Measurements from ENCODE around the gene TLN1. TPM values are rescaled to one million over a fixed set of nuclear protein-coding genes. Genes with fewer than 3 reads are reported as not detected.
A peak's percentile ranks its signal among the peaks of the same experiment; 100 is the strongest.

TLN1 gene
- total and polyA plus RNA-seq, 5 donors, result 171 to 375 (median 282) TPM

DNA sequence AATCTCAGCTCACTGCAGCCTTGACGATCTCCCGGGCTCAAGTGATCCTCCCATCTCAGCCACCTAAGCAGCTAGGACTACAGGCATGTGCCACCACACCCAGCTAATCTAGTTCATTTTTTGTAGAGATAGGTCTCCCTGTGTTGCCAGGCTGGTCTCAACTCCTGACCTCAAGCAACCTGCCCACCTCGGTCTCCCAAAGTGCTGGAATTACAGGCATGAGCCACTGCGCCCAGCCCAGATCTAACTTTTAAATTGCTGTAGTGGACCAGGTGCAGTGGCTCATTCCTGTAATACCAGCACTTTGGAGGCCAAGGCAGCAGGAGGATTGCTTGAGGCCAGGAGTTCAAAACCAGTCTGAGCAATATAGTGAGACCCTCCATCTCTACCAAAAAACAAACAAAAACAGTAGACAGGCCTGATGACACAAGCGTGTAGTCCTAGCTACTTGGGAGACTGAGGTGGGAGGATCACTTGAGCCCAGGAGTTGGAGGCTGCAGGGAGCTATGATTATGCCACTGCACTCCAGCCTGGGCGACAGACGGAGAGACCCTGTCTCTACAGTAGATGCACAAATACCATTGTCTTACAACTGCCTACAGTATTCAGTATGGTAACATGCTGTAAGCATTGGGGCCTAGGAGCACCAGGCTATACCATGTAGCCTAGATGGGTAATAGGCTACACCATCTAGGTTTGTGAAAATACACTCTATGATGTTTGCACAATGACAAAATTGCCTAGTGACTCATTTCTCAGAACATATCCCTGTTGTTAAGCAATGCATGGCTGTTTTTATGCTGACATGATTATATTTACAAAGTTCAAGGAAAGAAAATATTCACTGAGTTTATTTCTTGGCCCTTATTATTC, 79.8 kb downstream of the TLN1 start:
- no peaks in the 10 kb centered on the region for H3K27me3 ChIP-seq (ENCODE audit: control insufficient read depth, insufficient read depth)
- H3K4me3 ChIP-seq (ENCODE audit: low read length), result no peak overlapping the region
- no peak overlapping the region for H3K27ac ChIP-seq (ENCODE audit: low read length)
- H3K4me1 ChIP-seq (ENCODE audit: control insufficient read depth, insufficient read depth, low read length), result peaks cover 3% of the 10 kb centered on the region
- no peak for DNase-seq
- no peak for ATAC-seq
- intact Hi-C loops (cut with DNase I), result no loop called here
- H3K9me3 ChIP-seq (ENCODE audit: control insufficient read depth, low read length), result no peaks in the 10 kb centered on the region
- WGBS, result 80% methylated on average over 7 of the region's 7 CpGs

DNA sequence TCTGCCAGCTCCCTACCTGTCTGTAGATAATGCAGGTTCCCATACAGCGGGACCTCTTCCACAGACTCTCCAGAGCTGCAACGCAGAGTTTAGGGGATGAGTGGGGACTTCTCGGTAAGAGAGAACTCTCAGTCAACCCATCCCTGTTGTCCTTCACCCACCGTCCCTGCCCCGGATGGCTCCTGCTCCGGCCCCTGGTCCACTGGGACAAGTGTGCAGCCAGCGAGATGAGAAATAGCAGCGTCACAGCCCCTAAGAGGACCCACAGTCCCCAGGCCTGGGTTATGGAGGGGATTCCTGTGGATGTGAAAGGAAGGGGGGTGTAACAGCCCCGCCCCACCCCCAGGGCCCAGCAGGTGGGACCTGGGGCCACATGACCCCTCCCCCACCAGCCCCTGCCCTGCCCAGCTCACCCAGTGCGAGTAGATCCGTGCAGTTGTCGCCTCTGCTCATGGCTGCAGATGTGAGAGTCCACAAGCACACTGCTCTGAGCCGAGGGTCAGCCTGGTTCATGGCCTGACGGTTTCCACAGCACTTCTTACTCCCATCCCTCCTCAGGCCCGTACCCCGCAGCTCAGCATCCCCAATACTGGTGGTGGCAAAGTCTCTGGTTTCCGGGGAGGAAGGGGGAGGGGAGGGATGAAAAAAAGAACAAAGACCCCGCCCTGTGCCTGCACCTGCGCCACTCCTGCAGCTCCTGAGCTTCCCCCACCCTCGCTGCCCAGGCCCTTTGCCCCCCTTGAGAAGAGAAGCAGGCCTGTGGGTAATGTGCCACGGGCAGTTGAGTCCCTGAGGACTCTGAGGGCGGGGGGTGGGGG, 81.4 kb downstream of the TLN1 start, which contains the start of gene SIT1:
SIT1 (minus strand) TSS at position 591 of the 818 bp plus-strand sequence; CDS start at position 513, 78 bp downstream.
- peak within 1 kb of the TSS; percentile 64 for H3K27ac ChIP-seq (ENCODE audit: low read length)
- intact Hi-C loops (cut with DNase I), result no loop called here
- WGBS, result 62% methylated on average over 22 of the region's 22 CpGs
- no peaks in the 10 kb centered on the region for H3K9me3 ChIP-seq (ENCODE audit: control insufficient read depth, low read length)
- H3K4me1 ChIP-seq (ENCODE audit: control insufficient read depth, insufficient read depth, low read length), result peaks cover 4% of the 10 kb centered on the region
- peak in 1 of 3 donors; percentile 63 for DNase-seq
- no peak for ATAC-seq
- H3K4me3 ChIP-seq (ENCODE audit: low read length), result no peak within 1 kb of the TSS
- H3K27me3 ChIP-seq (ENCODE audit: control insufficient read depth, insufficient read depth), result no peaks in the 10 kb centered on the region

DNA sequence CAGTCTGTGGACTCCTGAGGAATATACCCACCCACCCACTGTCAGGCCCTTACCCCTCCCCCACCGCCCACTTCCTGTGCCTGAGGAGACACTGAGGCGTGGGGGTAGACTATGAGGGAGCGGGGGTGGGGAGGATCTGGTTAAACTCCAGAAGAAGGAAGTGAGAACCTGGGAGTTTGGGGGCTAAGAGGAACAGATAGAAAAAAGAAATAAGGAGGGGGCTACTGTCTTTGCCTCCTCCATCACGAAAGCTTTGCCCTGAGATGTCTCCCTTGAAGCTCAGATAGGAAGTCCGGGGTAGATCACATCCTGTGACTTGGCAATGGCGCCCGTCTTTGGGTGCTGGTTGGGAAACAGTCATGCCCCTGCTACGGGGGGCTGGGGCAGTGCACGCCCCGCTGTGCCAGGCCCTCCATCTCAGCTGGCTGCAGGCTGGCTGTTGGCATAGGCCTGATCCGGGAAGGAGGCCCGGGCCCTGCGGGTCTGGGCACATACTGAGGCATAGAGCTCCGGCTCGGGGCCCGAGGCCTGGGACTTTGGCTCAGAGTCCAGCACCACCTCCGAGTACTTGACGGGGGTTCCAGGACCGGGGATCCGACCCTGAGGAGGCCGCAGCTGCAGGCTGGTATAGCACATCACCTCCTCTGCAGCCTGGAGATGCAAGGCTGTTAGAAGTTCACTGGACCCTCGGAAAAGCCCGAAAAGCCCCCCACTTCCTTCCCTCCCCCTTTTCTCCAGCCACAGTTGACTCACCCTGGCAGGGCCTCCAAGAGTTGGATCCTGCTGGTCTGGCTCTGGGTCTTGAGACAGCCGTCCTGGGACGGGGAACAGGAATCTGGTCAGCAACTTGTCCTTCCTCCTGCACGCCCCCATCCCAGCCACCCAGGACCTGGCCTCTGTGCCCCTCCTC, 82.3 kb downstream of the TLN1 start:
- Histone ChIP-seq H3K27me3 (ENCODE audit: control insufficient read depth, insufficient read depth) (no peaks in the 10 kb centered on the region), H3K4me3 (ENCODE audit: low read length) (no peak overlapping the region), H3K27ac (ENCODE audit: low read length) (peak overlapping the region; percentile 64), H3K9me3 (ENCODE audit: control insufficient read depth, low read length) (no peaks in the 10 kb centered on the region), H3K4me1 (ENCODE audit: control insufficient read depth, insufficient read depth, low read length) (peaks cover 4% of the 10 kb centered on the region)
- 60% methylated on average over 26 of the region's 26 CpGs for WGBS
- peak; percentile 73 to 85 (median 83) for DNase-seq
- peak in 1 of 2 donors; percentile 3 for ATAC-seq
- intact Hi-C loops (cut with DNase I), result loop anchor here in 1 of 4 donors (10.0 kb wide), 1 partner anchor 175 kb away; the partner anchor contains the start of genes FAM221B and TMEM8B

Small RNA genes lying within 50 kb of the gene (microRNA-seq; reads per million reads assigned to microRNA genes)
- gene MIR6852 (0 to 0.42 reads per million in 2 donors), gene MIR6853 (0 to 0.42 reads per million in 2 donors)

Other genes with a start within 250 kb of the TLN1 start
- gene RUSC2, start 242.1 kb downstream of the TLN1 start, total RNA-seq, result 10 to 100 TPM; 30.7 to 41.4 (median 35.5) TPM
- 23.6 TPM for gene RUSC2, start 242.1 kb downstream of the TLN1 start, polyA plus RNA-seq
- gene TESK1, start 126.9 kb downstream of the TLN1 start, total RNA-seq, result 10 to 100 TPM; 25.0 to 35.3 (median 27.4) TPM
- gene TESK1, start 126.9 kb downstream of the TLN1 start, polyA plus RNA-seq, result 30.5 TPM
- under 1 TPM; 0.58 to 0.68 (median 0.60) TPM for gene CD72, start 113.8 kb downstream of the TLN1 start, total RNA-seq
- gene CD72, start 113.8 kb downstream of the TLN1 start, polyA plus RNA-seq, result 0.66 TPM
- gene SIT1, start 81.3 kb downstream of the TLN1 start, total RNA-seq, result 1 to 10 TPM in 1 of 4 donors, under 1 TPM in 1, not detected in 2; 0.26 to 1.5 TPM
- gene SIT1, start 81.3 kb downstream of the TLN1 start, polyA plus RNA-seq, result 0.14 TPM
- gene RMRP, start 74.2 kb downstream of the TLN1 start, total RNA-seq, result over 10,000 TPM; 19,654 to 22,919 (median 21,195) TPM
- 218 TPM for gene RMRP, start 74.2 kb downstream of the TLN1 start, polyA plus RNA-seq
- gene CCDC107, start 73.9 kb downstream of the TLN1 start, total RNA-seq, result 10 to 100 TPM; 54.7 to 61.6 (median 60.1) TPM
- gene CCDC107, start 73.9 kb downstream of the TLN1 start, polyA plus RNA-seq, result 75.0 TPM
- gene ARHGEF39, start 67.0 kb downstream of the TLN1 start, total RNA-seq, result under 1 TPM in 3 of 4 donors, not detected in 1; 0.29 to 0.50 (median 0.34) TPM
- 0.52 TPM for gene ARHGEF39, start 67.0 kb downstream of the TLN1 start, polyA plus RNA-seq
- gene CA9, start 58.3 kb downstream of the TLN1 start, total RNA-seq, result 1 to 10 TPM in 3 of 4 donors, not detected in 1; 1.0 to 1.2 (median 1.1) TPM
- 1.4 TPM for gene CA9, start 58.3 kb downstream of the TLN1 start, polyA plus RNA-seq
- 100 to 1,000 TPM; 573 to 840 (median 738) TPM for gene TPM2, start 42.3 kb downstream of the TLN1 start, total RNA-seq
- 2,123 TPM for gene TPM2, start 42.3 kb downstream of the TLN1 start, polyA plus RNA-seq
- 10 to 100 TPM; 24.5 to 35.4 (median 25.7) TPM for gene CREB3, start 471 bp upstream of the TLN1 start, total RNA-seq
- 29.6 TPM for gene CREB3, start 471 bp upstream of the TLN1 start, polyA plus RNA-seq
- 100 to 1,000 TPM in 2 of 4 donors, 10 to 100 TPM in 2; 93.7 to 117 (median 102) TPM for gene GBA2, start 17.0 kb upstream of the TLN1 start, total RNA-seq
- gene GBA2, start 17.0 kb upstream of the TLN1 start, polyA plus RNA-seq, result 70.3 TPM
- 10 to 100 TPM; 25.7 to 35.0 (median 30.4) TPM for gene RGP1, start 17.1 kb upstream of the TLN1 start, total RNA-seq
- gene RGP1, start 17.1 kb upstream of the TLN1 start, polyA plus RNA-seq, result 17.7 TPM
- not detected for gene MSMP, start 22.1 kb upstream of the TLN1 start, total RNA-seq
- 0.27 TPM for gene MSMP, start 22.1 kb upstream of the TLN1 start, polyA plus RNA-seq
- 10 to 100 TPM; 21.3 to 29.9 (median 26.3) TPM for gene NPR2, start 59.4 kb upstream of the TLN1 start, total RNA-seq
- 24.7 TPM for gene NPR2, start 59.4 kb upstream of the TLN1 start, polyA plus RNA-seq
- gene SPAG8, start 80.1 kb upstream of the TLN1 start, total RNA-seq, result 1 to 10 TPM; 2.6 to 6.0 (median 4.9) TPM
- 5.4 TPM for gene SPAG8, start 80.1 kb upstream of the TLN1 start, polyA plus RNA-seq
- 10 to 100 TPM; 56.7 to 60.7 (median 59.0) TPM for gene HINT2, start 82.8 kb upstream of the TLN1 start, total RNA-seq
- 108 TPM for gene HINT2, start 82.8 kb upstream of the TLN1 start, polyA plus RNA-seq
- gene FAM221B, start 96.5 kb upstream of the TLN1 start, total RNA-seq, result not detected
- gene FAM221B, start 96.5 kb upstream of the TLN1 start, polyA plus RNA-seq, result not detected
- 10 to 100 TPM; 19.5 to 21.3 (median 21.0) TPM for gene TMEM8B, start 97.0 kb upstream of the TLN1 start, total RNA-seq
- 12.7 TPM for gene TMEM8B, start 97.0 kb upstream of the TLN1 start, polyA plus RNA-seq
- gene OR13J1, start 138.2 kb upstream of the TLN1 start, total RNA-seq, result not detected
- not detected for gene OR13J1, start 138.2 kb upstream of the TLN1 start, polyA plus RNA-seq
- gene HRCT1, start 174.0 kb upstream of the TLN1 start, total RNA-seq, result 1 to 10 TPM; 2.0 to 5.9 (median 5.1) TPM
- gene HRCT1, start 174.0 kb upstream of the TLN1 start, polyA plus RNA-seq, result 3.3 TPM
- gene SPAAR, start 177.3 kb upstream of the TLN1 start, total RNA-seq, result 1 to 10 TPM; 3.7 to 8.0 (median 5.8) TPM
- 8.7 TPM for gene SPAAR, start 177.3 kb upstream of the TLN1 start, polyA plus RNA-seq
- not detected for gene OR2S2, start 226.0 kb upstream of the TLN1 start, total RNA-seq
- not detected for gene OR2S2, start 226.0 kb upstream of the TLN1 start, polyA plus RNA-seq

Measured in right cardiac atrium (tissue), 5 donors.